ENCODE data around the gene HOXD11. TPM values are rescaled to one million over a fixed set of nuclear protein-coding genes. Genes with fewer than 3 reads are reported as not detected.

HOXD11 gene
- total RNA-seq, 1 donor = not detected

GRCh38 chr2:176076796-176077195 lies 30.3 kb upstream of the HOXD11 start:
- H3K27ac ChIP-seq (ENCODE audit: low read depth, low read length) = no peak overlapping the region
- no peak overlapping the region for H2AFZ ChIP-seq (ENCODE audit: low read length)
- H4K20me1 ChIP-seq (ENCODE audit: insufficient read depth, low read length) = no peaks in the 10 kb centered on the region
- H3K9me3 ChIP-seq (ENCODE audit: low read depth, low read length) = no peaks in the 10 kb centered on the region
- H3K4me1 ChIP-seq (ENCODE audit: insufficient read depth, low read length) = no peaks in the 10 kb centered on the region
- H3K4me3 ChIP-seq (ENCODE audit: insufficient read depth, low read length) = no peak overlapping the region
- peaks cover 96% of the 10 kb centered on the region for H3K27me3 ChIP-seq (ENCODE audit: insufficient read depth, low read length)
- no peak overlapping the region for H3K4me2 ChIP-seq (ENCODE audit: insufficient read depth, low read length)
- no peaks in the 10 kb centered on the region for H3K36me3 ChIP-seq (ENCODE audit: insufficient read depth, low read length)
- TF ChIP-seq, protein P1, sequence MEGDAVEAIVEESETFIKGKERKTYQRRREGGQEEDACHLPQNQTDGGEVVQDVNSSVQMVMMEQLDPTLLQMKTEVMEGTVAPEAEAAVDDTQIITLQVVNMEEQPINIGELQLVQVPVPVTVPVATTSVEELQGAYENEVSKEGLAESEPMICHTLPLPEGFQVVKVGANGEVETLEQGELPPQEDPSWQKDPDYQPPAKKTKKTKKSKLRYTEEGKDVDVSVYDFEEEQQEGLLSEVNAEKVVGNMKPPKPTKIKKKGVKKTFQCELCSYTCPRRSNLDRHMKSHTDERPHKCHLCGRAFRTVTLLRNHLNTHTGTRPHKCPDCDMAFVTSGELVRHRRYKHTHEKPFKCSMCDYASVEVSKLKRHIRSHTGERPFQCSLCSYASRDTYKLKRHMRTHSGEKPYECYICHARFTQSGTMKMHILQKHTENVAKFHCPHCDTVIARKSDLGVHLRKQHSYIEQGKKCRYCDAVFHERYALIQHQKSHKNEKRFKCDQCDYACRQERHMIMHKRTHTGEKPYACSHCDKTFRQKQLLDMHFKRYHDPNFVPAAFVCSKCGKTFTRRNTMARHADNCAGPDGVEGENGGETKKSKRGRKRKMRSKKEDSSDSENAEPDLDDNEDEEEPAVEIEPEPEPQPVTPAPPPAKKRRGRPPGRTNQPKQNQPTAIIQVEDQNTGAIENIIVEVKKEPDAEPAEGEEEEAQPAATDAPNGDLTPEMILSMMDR (IDR thresholded peaks at IDR 0.05; ENCODE audit: extremely low read depth, low read depth, low read length) = no peak
- no peaks in the 10 kb centered on the region for H3K79me2 ChIP-seq (ENCODE audit: insufficient read depth, low read length)
- no peak for DNase-seq (ENCODE audit: insufficient read length, low spot score, missing footprints)

- Histone ChIP-seq H3K9me3 (ENCODE audit: low read depth, low read length) (no peaks in the 10 kb centered on the region), H2AFZ (ENCODE audit: low read length) (no peak overlapping the region), H4K20me1 (ENCODE audit: insufficient read depth, low read length) (no peaks in the 10 kb centered on the region), H3K79me2 (ENCODE audit: insufficient read depth, low read length) (no peaks in the 10 kb centered on the region), H3K4me1 (ENCODE audit: insufficient read depth, low read length) (no peaks in the 10 kb centered on the region), H3K4me3 (ENCODE audit: insufficient read depth, low read length) (no peak overlapping the region), H3K27me3 (ENCODE audit: insufficient read depth, low read length) (peaks cover 96% of the 10 kb centered on the region), H3K4me2 (ENCODE audit: insufficient read depth, low read length) (no peak overlapping the region), H3K36me3 (ENCODE audit: insufficient read depth, low read length) (no peaks in the 10 kb centered on the region), H3K27ac (ENCODE audit: low read depth, low read length) (no peak overlapping the region)
- DNase-seq (ENCODE audit: insufficient read length, low spot score, missing footprints) = peak; percentile 86
- TF ChIP-seq, protein P1 (IDR thresholded peaks at IDR 0.05; ENCODE audit: extremely low read depth, low read depth, low read length) = no peak
Measured at GRCh38 chr2:176078541-176079284, 28.4 kb upstream of the HOXD11 start.

DNA sequence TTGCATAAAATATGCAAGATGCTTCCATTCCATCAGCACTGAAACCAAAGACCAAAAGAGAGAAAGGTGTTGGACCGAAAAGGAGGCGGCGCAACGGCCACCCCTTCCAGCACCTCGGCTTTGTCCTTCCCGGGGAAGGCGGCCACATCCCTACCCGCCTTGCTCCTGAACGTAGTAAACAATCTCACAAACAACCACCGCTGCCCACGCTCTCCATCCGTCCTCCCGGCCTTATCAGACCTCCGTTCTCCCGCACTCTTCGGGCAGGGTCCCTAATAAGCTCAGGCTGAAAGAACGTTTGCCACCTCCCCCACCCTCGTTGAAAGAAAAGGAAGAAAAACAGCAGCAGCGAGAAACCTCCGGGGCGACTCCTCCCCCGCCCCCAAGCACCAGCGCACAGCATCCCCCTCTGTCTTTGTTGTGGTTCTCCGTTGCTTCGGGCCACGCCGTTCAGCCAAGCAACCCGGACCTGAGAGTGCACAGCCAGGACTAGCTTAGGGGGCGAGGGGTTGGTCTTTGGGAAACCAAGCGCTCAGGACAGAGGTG lies 27.7 kb upstream of the HOXD11 start:
- no peak overlapping the region for H3K4me2 ChIP-seq (ENCODE audit: insufficient read depth, low read length)
- no peaks in the 10 kb centered on the region for H3K36me3 ChIP-seq (ENCODE audit: insufficient read depth, low read length)
- peaks cover 97% of the 10 kb centered on the region for H3K27me3 ChIP-seq (ENCODE audit: insufficient read depth, low read length)
- DNase-seq (ENCODE audit: insufficient read length, low spot score, missing footprints) = peak; percentile 77
- H3K4me3 ChIP-seq (ENCODE audit: insufficient read depth, low read length) = no peak overlapping the region
- H3K9me3 ChIP-seq (ENCODE audit: low read depth, low read length) = no peaks in the 10 kb centered on the region
- H3K79me2 ChIP-seq (ENCODE audit: insufficient read depth, low read length) = no peaks in the 10 kb centered on the region
- H4K20me1 ChIP-seq (ENCODE audit: insufficient read depth, low read length) = no peaks in the 10 kb centered on the region
- H2AFZ ChIP-seq (ENCODE audit: low read length) = no peak overlapping the region
- TF ChIP-seq, protein P1 (IDR thresholded peaks at IDR 0.05; ENCODE audit: extremely low read depth, low read depth, low read length) = no peak
- H3K27ac ChIP-seq (ENCODE audit: low read depth, low read length) = no peak overlapping the region
- H3K4me1 ChIP-seq (ENCODE audit: insufficient read depth, low read length) = no peaks in the 10 kb centered on the region

DNA sequence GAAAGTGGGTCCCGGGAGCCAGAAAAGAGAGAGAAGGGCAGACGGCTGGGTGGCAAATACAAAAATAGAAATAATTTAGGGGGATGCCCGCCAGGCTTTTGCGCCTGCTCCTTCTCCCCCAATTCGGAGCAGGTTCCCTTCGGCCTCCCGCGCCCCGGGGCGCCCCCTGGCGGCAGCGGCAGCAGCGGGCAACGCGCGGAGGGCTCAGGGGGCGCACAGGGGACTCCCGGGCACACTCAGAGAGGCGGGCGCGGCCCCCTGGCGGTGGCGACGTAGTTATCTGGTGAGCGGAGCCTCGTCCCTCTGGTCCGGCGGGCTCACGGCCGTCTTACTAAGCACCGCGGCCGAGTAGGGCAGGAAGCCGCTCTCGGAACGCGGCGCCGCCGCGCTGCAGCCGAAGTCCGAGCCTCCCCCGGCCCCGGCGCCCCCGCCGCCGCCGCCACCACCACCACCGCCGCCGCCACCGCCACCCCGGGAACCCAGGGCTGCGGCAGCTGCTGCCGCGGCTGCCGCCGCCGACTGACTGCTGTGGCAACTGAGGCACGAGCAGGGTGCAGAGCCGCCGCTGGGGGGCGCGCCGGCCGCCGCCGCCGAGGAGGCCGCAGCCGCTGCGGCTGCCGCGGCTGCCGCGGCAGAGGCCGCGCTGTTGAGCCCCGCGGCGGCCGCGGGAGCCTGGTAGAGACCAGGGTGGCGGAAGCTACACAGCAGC lies 27.1 kb upstream of the HOXD11 start:
- no peak overlapping the region for H2AFZ ChIP-seq (ENCODE audit: low read length)
- H3K4me2 ChIP-seq (ENCODE audit: insufficient read depth, low read length) = peak overlapping the region; percentile 43
- H3K4me3 ChIP-seq (ENCODE audit: insufficient read depth, low read length) = peak overlapping the region; percentile 30

More for the DNA sequence above, 27.1 kb upstream of the HOXD11 start:
- Histone ChIP-seq H3K4me1 (ENCODE audit: insufficient read depth, low read length) (no peaks in the 10 kb centered on the region), H3K9me3 (ENCODE audit: low read depth, low read length) (no peaks in the 10 kb centered on the region), H3K79me2 (ENCODE audit: insufficient read depth, low read length) (no peaks in the 10 kb centered on the region), H3K36me3 (ENCODE audit: insufficient read depth, low read length) (no peaks in the 10 kb centered on the region), H3K27me3 (ENCODE audit: insufficient read depth, low read length) (peaks cover 97% of the 10 kb centered on the region), H3K27ac (ENCODE audit: low read depth, low read length) (no peak overlapping the region), H4K20me1 (ENCODE audit: insufficient read depth, low read length) (no peaks in the 10 kb centered on the region)
- peak; percentile 97 for DNase-seq (ENCODE audit: insufficient read length, low spot score, missing footprints)
- TF ChIP-seq, protein P1 (IDR thresholded peaks at IDR 0.05; ENCODE audit: extremely low read depth, low read depth, low read length) = peak; percentile 50
